HepG2 (cell line): Measurements from ENCODE around the gene LOXL4. TPM values are rescaled to one million over a fixed set of nuclear protein-coding genes. Genes with fewer than 3 reads are reported as not detected.

Experiments used
- FOXJ3 ChIP-seq: sonication (generic); formaldehyde crosslinking; IDR thresholded peaks from 2 replicates; pipeline ENCODE4 v1.4.0; 2020; ENCODE audit warnings: missing genetic modification reagents, mild to moderate bottlenecking, borderline replicate concordance
- GABPA ChIP-seq, 2 experiments: IDR thresholded peaks; 2 replicates each; pipeline ENCODE4 v1.6.1; 2011 to 2016; ENCODE audit warnings: low read depth in 2 of 2, low read length in 1 of 2, missing biosample characterization in 1 of 2, missing genetic modification characterization in 1 of 2
- HDAC1 ChIP-seq: sonication (generic); formaldehyde crosslinking; IDR thresholded peaks from 2 replicates; pipeline ENCODE4 v1.5.1; 2020; ENCODE audit warnings: mild to moderate bottlenecking, missing genetic modification reagents
- HOXA5 ChIP-seq: sonication (generic); formaldehyde crosslinking; IDR thresholded peaks from 2 replicates; pipeline ENCODE4 v1.4.0; 2020; ENCODE audit warnings: missing genetic modification reagents
- KDM3A ChIP-seq: IDR thresholded peaks from 2 replicates; pipeline ENCODE4 v1.6.1; 2018; ENCODE audit warnings: low read depth, missing compliant biosample characterization
- LCORL ChIP-seq, 2 experiments: fragments of 450-650 bp in 1 of 2; sonication (generic) in 1 of 2; formaldehyde crosslinking in 1 of 2; IDR thresholded peaks; 2 replicates each; pipeline versions ENCODE4 v1.5.0 to v1.6.1; 2017 to 2020; ENCODE audit warnings: antibody characterized with exemption in 1 of 2, missing genetic modification reagents in 1 of 2
- MAFF ChIP-seq: IDR thresholded peaks from 2 replicates; pipeline ENCODE4 v1.6.1; 2011; ENCODE audit warnings: low read depth, low read length, improper control_type of control experiment
- MIXL1 ChIP-seq: IDR thresholded peaks from 2 replicates; pipeline ENCODE4 v1.6.1; 2016
- NR2F1 ChIP-seq, 2 experiments: fragments of 450-650 bp in 1 of 2; formaldehyde crosslinking in 1 of 2; IDR thresholded peaks; 2 replicates each; pipeline versions ENCODE4 v1.5.0 to v1.6.1; 2016 to 2020; ENCODE audit warnings: mild to moderate bottlenecking in 1 of 2, missing compliant biosample characterization in 1 of 2, missing genetic modification reagents in 1 of 2, moderate library complexity in 1 of 2
- NR2F6 ChIP-seq, 2 experiments: IDR thresholded peaks; 2 replicates each; pipeline ENCODE4 v1.6.1; 2016; ENCODE audit warnings: antibody characterized with exemption in 1 of 2, mild to moderate bottlenecking in 1 of 2
- PHF20 ChIP-seq: sonication (generic); formaldehyde crosslinking; IDR thresholded peaks from 2 replicates; pipeline ENCODE4 v1.5.0; 2020; ENCODE audit warnings: mild to moderate bottlenecking, missing genetic modification reagents
- SIX1 ChIP-seq: sonication (generic); formaldehyde crosslinking; IDR thresholded peaks from 2 replicates; pipeline ENCODE4 v1.4.0; 2020; ENCODE audit warnings: missing genetic modification reagents, borderline replicate concordance
- SNAPC2 ChIP-seq: sonication (generic); formaldehyde crosslinking; IDR thresholded peaks from 2 replicates; pipeline ENCODE4 v1.8.1; 2022; ENCODE audit warnings: mild to moderate bottlenecking, missing genetic modification reagents
- SRSF4 ChIP-seq: fragments of 200-400 bp; formaldehyde crosslinking; IDR thresholded peaks from one replicate; pipeline ENCODE4 v1.6.1; 2018; ENCODE audit warnings: mild to moderate bottlenecking, low read depth, low read length, moderate library complexity; ENCODE audit not compliant: poor library complexity, severe bottlenecking
- THAP11 ChIP-seq: IDR thresholded peaks from 2 replicates; pipeline ENCODE4 v1.6.1; 2016; ENCODE audit warnings: missing biosample characterization, missing genetic modification reagents
- ZBTB21 ChIP-seq: sonication (generic); formaldehyde crosslinking; IDR thresholded peaks from 2 replicates; pipeline ENCODE4 v1.4.0; 2020; ENCODE audit warnings: missing genetic modification reagents
- ZNF550 ChIP-seq: sonication (generic); formaldehyde crosslinking; IDR thresholded peaks from 2 replicates; pipeline ENCODE4 v1.4.0; 2020; ENCODE audit warnings: mild to moderate bottlenecking, missing genetic modification reagents, borderline replicate concordance
- ZNF570 ChIP-seq: sonication (generic); formaldehyde crosslinking; IDR thresholded peaks from 2 replicates; pipeline ENCODE4 v1.4.0; 2020; ENCODE audit warnings: mild to moderate bottlenecking, missing genetic modification reagents, borderline replicate concordance
- ZNF589 ChIP-seq: sonication (generic); formaldehyde crosslinking; conservative IDR thresholded peaks from 2 replicates; pipeline ENCODE4 v1.8.0; 2022; ENCODE audit warnings: mild to moderate bottlenecking, moderate library complexity, missing genetic modification reagents
- ZNF644 ChIP-seq: IDR thresholded peaks from 2 replicates; pipeline ENCODE4 v1.6.1; 2016; ENCODE audit warnings: low read depth
- ZNF652 ChIP-seq: IDR thresholded peaks from 2 replicates; pipeline ENCODE4 v1.6.1; 2016; ENCODE audit warnings: low read depth, borderline replicate concordance
- ZNF816 ChIP-seq: sonication (generic); formaldehyde crosslinking; IDR thresholded peaks from 2 replicates; pipeline ENCODE4 v1.8.0; 2022; ENCODE audit warnings: missing genetic modification reagents, mild to moderate bottlenecking, borderline replicate concordance
- polyA plus RNA-seq, 8 experiments: library from polyadenylated mRNA; depleted of rRNA in 3 of 8; stranded (reverse) in 7 of 8; unstranded in 1 of 8; fragments of >200 nt; fragmentation: Illumina TruSeq in 4 of 8; extraction: Trizol in 4 of 8; gene quantifications; 2 replicates each; pipeline versions ENCODE4 v1.2.1 to v1.2.3, GENCODE V29; 2011 to 2016; ENCODE audit warnings: low read depth in 4 of 8, missing spikeins in 1 of 8, mixed read lengths in 1 of 8; ENCODE audit not compliant: insufficient read depth in 1 of 8
- total RNA-seq, 5 experiments: library from RNA; depleted of rRNA; stranded (reverse); fragments of >200 nt; fragmentation: Illumina TruSeq; extraction: Trizol; gene quantifications; 2 replicates each; pipeline ENCODE4 v1.2.3, GENCODE V29; 2016; ENCODE audit warnings: low read depth in 1 of 5
- TF ChIP-seq, protein P1 (sequence below): IDR thresholded peaks from 2 replicates; pipeline ENCODE4 v1.6.1; 2016; ENCODE audit warnings: low read depth
- TF ChIP-seq, protein P2 (sequence below): sonication (generic); formaldehyde crosslinking; IDR thresholded peaks from 2 replicates; pipeline ENCODE4 v1.4.0; 2020; ENCODE audit warnings: missing genetic modification reagents
- TF ChIP-seq, protein P3 (sequence below): IDR thresholded peaks from 2 replicates; pipeline ENCODE4 v1.6.1; 2016; ENCODE audit warnings: low read depth, control low read depth

LOXL4 gene
- total and polyA plus RNA-seq, 2 of the 13 experiments (the other 11 are each of a cell fraction or from before 2014, with no cell fraction given), result 8.8 to 21.1 TPM

DNA sequence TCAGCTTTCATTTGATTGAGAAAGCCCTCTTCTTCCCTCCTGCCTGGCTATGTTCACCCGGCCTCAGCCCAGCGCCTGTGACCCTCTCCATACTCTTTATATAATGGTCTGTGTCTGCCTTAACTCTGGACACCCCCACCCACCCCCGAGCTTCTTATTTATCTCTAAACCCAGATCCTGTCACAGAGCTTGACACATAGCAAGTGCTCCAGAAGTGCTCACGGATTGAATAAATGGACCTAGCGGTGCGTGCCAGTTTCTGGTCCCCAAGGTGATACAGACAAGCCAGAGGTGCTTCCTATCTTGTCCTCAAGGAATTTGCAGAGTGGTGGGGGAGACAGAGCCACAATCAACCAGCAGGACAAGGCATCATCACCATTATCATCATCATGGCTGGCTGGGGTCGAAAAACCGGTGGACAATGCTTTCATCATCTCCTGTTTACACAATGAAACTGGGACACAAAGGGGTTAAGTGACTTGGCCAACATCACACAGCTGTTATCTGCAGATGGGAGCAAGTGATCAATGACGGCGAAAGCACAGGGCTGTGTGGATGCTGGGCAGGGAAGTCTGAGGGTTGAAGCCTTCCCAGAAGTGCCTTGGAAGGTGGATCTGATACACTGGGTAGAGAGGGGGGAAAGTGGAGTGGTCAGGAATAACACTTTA lies 2.2 kb upstream of the LOXL4 start (continued):
- TF ChIP-seq ZNF589 (CRISPR knock-in tag) (0 out of 2 replicates have a peak, but pooled peaks have one; percentile 70), ZNF652 (peak; percentile 99), ZBTB21 (CRISPR knock-in tag) (peak; percentile 73), SIX1 (no peak), SNAPC2 (no peak), THAP11 (CRISPR knock-in tag) (peak; percentile 68), GABPA (IDR thresholded peaks at IDR 0.05; ENCODE audit: low read depth, low read length) (no peak), GABPA (CRISPR knock-in tag; IDR thresholded peaks at IDR 0.05; ENCODE audit: low read depth) (peak; percentile 36; the same call in 1 of the 2 replicates), HOXA5 (peak; percentile 55; the same call in 1 of the 2 replicates), ZNF644 (CRISPR knock-in tag) (peak; percentile 89), LCORL (IDR thresholded peaks at IDR 0.05) (no peak), LCORL (CRISPR knock-in tag; IDR thresholded peaks at IDR 0.05) (peak; percentile 22; the same call in 1 of the 2 replicates), MAFF (no peak), NR2F1 (CRISPR knock-in tag; IDR thresholded peaks at IDR 0.05) (peak in 1 of 2 experiments; percentile 6; a peak in 1 of 4 replicates), MIXL1 (CRISPR knock-in tag) (peak; percentile 75; the same call in 1 of the 2 replicates), SRSF4 (no peak), ZNF550 (0 out of 2 replicates have a peak, but pooled peaks have one; percentile 36), ZNF570 (CRISPR knock-in tag) (no peak), HDAC1 (CRISPR knock-in tag) (peak; percentile 77), FOXJ3 (CRISPR knock-in tag) (0 out of 2 replicates have a peak, but pooled peaks have one; percentile 66), PHF20 (0 out of 2 replicates have a peak, but pooled peaks have one; percentile 28), NR2F6 (IDR thresholded peaks at IDR 0.05) (peak; percentile 76), NR2F6 (CRISPR knock-in tag; IDR thresholded peaks at IDR 0.05) (peak; percentile 82), ZNF816 (no peak), KDM3A (CRISPR knock-in tag) (peak; percentile 55; the same call in 1 of the 2 replicates)
- TF ChIP-seq, protein P1, sequence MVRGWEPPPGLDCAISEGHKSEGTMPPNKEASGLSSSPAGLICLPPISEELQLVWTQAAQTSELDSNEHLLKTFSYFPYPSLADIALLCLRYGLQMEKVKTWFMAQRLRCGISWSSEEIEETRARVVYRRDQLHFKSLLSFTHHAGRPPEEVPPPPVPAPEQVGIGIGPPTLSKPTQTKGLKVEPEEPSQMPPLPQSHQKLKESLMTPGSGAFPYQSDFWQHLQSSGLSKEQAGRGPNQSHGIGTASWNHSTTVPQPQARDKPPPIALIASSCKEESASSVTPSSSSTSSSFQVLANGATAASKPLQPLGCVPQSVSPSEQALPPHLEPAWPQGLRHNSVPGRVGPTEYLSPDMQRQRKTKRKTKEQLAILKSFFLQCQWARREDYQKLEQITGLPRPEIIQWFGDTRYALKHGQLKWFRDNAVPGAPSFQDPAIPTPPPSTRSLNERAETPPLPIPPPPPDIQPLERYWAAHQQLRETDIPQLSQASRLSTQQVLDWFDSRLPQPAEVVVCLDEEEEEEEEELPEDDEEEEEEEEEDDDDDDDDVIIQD, result 0 out of 2 replicates have a peak, but pooled peaks have one; percentile 17
- TF ChIP-seq, protein P2, sequence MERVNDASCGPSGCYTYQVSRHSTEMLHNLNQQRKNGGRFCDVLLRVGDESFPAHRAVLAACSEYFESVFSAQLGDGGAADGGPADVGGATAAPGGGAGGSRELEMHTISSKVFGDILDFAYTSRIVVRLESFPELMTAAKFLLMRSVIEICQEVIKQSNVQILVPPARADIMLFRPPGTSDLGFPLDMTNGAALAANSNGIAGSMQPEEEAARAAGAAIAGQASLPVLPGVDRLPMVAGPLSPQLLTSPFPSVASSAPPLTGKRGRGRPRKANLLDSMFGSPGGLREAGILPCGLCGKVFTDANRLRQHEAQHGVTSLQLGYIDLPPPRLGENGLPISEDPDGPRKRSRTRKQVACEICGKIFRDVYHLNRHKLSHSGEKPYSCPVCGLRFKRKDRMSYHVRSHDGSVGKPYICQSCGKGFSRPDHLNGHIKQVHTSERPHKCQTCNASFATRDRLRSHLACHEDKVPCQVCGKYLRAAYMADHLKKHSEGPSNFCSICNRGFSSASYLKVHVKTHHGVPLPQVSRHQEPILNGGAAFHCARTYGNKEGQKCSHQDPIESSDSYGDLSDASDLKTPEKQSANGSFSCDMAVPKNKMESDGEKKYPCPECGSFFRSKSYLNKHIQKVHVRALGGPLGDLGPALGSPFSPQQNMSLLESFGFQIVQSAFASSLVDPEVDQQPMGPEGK (CRISPR knock-in tag), result peak; percentile 88
- TF ChIP-seq, protein P3, sequence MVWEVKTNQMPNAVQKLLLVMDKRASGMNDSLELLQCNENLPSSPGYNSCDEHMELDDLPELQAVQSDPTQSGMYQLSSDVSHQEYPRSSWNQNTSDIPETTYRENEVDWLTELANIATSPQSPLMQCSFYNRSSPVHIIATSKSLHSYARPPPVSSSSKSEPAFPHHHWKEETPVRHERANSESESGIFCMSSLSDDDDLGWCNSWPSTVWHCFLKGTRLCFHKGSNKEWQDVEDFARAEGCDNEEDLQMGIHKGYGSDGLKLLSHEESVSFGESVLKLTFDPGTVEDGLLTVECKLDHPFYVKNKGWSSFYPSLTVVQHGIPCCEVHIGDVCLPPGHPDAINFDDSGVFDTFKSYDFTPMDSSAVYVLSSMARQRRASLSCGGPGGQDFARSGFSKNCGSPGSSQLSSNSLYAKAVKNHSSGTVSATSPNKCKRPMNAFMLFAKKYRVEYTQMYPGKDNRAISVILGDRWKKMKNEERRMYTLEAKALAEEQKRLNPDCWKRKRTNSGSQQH (CRISPR knock-in tag), result peak; percentile 89
